ENCODE data around the gene TSPAN10.

TSPAN10 gene

DNA sequence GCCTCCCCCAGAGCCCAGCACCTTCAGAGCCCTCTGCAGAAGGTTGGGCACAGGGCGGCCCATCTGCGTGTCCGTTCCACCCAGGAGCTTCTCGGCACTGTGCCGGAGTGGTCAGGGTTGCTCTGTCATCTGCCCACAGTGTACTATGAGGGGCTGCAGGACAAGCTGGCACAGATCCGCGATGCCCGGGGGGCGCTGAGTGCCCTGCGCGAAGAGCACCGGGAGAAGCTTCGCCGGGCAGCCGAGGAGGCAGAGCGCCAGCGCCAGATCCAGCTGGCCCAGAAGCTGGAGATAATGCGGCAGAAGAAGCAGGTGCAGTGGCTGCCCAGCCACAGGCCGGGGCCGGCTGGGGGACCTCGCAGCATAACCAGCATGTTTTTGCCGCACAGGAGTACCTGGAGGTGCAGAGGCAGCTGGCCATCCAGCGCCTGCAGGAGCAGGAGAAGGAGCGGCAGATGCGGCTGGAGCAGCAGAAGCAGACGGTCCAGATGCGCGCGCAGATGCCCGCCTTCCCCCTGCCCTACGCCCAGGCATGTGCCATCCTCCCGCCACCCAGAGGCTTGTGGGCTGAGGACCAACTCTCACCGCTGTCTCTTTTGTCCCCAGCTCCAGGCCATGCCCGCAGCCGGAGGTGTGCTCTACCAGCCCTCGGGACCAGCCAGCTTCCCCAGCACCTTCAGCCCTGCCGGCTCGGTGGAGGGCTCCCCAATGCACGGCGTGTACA, 59.4 kb downstream of the TSPAN10 start:
- no peak for TF ChIP-seq GATA3 (IDR thresholded peaks at IDR 0.05; ENCODE audit: low read depth, low read length)
- no peak for TF ChIP-seq GATA2 (IDR thresholded peaks at IDR 0.05; ENCODE audit: low read depth, low read length)

DNA sequence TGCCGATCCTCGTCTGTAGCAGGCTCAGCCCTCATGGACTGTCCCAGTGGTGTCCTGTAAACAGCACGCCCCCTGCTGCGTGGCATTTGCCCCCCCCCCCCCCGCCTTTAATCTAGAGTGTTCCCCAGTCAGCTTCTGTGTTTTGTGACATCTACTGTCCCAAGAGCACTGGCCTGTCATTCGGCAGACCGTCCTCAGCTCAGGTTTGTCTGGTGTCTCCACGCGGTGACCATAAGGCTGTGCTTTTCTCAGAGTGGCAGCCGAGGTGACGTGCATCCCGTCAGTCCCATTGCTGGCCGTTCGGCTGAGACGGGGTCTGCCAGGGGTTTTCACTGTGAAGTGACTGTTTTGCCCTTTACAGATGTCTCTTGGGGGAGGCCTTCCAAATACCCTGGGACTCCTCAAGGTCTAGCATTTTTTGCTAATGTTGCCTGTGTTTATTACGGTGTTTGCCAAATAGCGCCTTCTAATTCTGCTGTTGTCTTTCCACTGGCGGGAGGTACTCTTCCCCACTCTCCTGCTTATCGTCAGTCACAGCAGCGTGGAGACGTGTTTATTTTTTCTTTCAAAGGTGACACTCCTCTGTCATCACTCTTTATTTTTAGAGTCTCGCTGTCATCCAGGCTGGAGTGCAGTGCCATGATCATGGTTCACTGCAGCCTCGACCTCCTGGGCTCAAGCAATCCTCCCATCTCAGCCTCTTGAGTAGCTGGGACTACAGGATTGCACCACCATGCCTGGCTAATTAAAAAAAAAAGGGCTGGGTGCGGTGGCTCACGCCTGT, 60.5 kb downstream of the TSPAN10 start:
- TF ChIP-seq GATA2 (IDR thresholded peaks at IDR 0.05; ENCODE audit: low read depth, low read length) (no peak), GATA3 (IDR thresholded peaks at IDR 0.05; ENCODE audit: low read depth, low read length) (no peak)

All from SH-SY5Y (cell line).